NCI-H446 (cell line): ENCODE results near the gene CREG2.

Experiments
- DNase-seq, 2 experiments: peaks; one replicate each; lab custom pipeline; 2025; lab: John Stamatoyannopoulos, UW

Gene CREG2

GRCh38 chr2:101409699-101410098, 22.4 kb upstream of the CREG2 start:
- DNase-seq, result no peak

- no peak for DNase-seq
Measured at GRCh38 chr2:101408925-101409324, 21.6 kb upstream of the CREG2 start.

DNA sequence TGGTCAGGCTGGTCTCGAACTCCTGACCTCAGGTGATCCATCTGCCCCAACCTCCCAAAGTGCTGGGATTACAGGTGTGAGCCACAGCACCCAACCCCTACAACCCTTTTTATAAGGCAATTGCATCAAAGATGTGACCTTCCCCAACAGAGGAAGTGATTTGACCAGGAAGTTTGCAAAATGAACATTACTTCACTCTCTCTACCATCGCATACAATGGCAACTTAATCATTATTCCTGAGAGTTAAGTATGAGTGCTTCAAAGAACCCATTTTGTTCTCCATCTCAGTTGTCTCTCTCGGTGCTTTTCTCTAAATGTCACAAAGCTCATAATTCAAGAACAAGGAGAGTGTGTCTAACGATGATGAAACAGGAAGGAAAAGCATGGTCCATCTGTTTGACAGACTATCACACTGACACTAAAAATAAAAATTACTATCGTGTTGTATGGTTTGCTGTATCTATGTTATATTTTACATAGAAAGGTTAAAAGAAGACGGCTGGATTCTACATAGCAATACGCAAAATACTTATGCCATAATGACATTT, 18.1 kb upstream of the CREG2 start:
- no peak for DNase-seq

GRCh38 chr2:101403745-101404144, 16.4 kb upstream of the CREG2 start:
- DNase-seq, result no peak

- DNase-seq, result no peak
Measured at GRCh38 chr2:101402630-101403029, 15.3 kb upstream of the CREG2 start.

- DNase-seq, result no peak
Measured at GRCh38 chr2:101401906-101402305, 14.6 kb upstream of the CREG2 start.

DNA sequence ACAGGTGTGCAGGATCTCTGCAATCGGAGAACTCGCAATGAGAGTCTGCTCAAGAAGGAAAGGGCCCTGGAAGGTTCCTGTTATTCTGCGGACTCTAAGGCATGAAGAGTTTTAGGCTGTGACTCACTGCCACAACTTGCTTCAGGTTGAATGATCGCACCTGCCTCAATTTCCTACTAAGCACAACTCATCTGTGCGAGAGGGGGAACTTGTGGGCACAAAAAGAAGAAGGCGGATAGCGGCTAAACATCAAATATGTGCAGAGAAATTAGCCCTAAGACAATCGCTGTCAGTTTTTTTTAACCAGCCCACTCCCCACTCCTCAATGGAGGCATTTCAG, 14.0 kb upstream of the CREG2 start:
- DNase-seq, result no peak

- DNase-seq, result no peak
Measured at GRCh38 chr2:101400506-101401325, 13.4 kb upstream of the CREG2 start.

GRCh38 chr2:101400048-101400447, 12.7 kb upstream of the CREG2 start:
- no peak for DNase-seq

GRCh38 chr2:101399021-101399799, 11.9 kb upstream of the CREG2 start:
- no peak for DNase-seq

DNA sequence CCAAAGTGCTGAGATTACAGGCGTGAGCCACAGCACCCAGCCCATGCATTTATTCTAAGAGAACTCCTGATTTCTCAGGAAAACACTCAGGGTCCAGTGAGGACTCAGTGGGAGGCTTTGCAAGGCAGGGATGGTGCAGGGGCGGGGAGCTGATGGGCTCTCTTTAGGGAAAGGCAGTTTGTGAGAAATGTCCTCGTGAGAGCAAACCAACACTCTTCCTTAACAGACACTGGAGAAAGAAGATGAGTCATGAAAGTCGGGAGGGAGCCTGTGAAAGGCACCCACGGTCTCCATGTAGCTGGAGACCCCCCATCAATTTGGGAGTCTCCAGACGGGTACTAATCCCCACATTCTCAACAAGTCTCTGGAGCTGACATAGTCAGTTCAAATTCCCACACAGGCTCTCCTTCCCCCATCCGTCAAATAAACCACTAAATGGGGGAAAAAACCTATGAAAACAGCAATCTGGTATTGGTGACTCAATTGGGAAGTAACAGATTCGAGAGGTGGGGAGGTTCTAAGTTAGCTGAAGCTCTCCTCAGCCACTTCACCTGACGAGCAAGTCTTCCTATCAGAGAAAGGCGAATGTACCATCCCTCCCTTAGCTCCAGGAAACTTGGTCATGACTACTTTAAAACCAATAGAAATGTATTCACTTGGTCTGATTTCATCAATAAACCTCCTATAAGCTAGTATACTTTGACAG, 11.0 kb upstream of the CREG2 start:
- DNase-seq, result no peak

DNA sequence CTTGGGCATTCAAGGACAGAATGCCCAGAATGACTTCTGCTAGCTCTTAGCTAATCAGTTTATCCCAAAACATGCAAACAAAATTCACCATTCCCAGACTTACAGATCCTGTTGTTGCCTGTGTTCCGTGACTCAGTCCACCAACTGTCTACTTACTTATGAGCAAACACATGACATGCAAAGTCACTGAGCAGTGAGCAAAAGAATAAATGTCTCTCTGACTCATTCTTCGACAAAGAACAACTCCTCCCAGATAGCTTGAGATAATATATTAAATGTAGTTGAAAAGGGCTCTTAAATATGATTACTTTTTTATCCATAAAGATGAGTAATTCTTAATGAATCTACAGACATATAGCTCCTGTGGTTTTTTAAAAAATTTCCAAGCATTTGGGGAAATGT, 9.0 kb upstream of the CREG2 start:
- no peak for DNase-seq

DNA sequence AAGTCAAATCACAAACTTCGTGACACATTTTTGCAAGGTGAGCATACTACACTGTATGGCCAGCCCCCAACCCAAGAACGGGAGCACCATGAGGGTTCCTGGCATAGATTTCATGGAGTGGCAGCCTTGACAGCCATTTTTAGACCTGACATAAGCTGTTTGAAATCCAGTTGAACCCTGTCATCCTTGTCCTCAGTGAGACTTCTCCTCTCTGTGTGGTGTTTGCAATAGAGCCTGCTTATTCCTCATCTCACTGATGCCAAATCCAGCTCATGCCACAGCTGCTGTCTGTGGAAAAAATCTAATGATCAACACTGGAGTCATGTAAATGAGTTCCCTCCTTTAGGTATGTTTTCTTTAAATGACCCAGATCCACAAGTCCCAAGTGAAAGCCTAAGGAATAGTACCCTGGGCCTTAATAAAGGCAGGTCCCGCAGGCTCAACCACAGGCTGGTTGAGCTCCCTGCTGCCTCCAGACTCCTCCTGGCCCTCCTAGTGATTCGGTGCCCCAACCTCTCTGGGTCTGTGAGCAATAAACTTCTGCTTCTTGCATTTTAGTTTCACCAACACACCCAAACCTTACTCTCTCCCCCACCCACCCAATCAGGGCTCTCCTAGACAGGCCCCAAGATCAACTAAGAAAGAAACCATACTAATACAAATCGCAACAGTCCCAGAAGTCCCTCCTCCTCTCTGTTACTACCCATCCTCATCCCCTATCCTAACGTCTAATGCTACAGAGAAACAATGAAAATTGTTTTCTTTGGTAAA, 8.4 kb upstream of the CREG2 start:
- DNase-seq, result no peak

DNA sequence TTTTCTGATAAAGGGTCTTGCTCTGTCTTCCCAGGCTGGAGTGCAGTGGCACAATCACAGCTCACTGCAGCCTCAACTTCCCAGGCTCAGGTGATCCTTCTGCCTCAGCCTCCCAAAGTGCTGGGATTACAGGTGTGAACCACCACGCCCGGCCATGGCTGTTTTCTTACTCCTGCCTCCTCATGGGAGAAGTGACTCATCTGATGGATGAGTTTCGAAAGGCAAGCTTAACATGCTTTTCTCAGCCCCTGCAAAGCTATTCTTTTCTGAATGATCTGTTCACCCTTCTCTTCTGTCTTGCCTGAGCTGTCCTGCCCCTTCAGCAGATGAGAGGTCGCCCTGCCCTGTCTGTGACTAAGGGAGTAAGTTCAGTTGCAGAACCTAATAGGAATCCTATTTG, 929 bp upstream of the CREG2 start:
- DNase-seq, result no peak

DNA sequence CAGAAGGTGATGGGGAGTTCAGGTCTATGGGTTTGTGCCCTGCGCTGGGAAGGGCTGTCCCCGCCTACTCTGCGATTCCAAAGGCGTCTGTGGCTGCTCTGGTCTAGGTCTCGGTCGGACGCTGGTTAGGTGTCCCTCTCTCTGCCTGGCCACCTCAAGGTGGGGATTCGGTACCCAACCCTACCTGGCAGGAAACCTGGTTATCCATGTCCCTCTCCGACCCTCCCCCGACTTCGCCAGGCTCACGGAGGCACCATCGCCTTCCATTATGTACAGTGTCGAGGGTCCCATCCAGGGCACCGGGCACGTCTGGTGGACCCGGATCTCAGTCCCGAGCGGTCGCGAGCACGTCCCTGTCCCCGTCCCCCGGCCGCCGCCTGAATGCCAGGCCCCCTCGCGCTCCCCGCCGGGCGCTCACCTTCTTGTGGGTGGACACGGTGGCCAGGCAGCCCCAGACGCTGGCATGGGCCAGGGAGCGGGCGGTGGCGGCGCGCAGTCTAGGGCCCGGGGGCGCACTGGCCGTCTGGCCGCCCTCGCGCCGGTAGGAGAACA, 628 bp downstream of the CREG2 start:
- DNase-seq, result no peak

DNA sequence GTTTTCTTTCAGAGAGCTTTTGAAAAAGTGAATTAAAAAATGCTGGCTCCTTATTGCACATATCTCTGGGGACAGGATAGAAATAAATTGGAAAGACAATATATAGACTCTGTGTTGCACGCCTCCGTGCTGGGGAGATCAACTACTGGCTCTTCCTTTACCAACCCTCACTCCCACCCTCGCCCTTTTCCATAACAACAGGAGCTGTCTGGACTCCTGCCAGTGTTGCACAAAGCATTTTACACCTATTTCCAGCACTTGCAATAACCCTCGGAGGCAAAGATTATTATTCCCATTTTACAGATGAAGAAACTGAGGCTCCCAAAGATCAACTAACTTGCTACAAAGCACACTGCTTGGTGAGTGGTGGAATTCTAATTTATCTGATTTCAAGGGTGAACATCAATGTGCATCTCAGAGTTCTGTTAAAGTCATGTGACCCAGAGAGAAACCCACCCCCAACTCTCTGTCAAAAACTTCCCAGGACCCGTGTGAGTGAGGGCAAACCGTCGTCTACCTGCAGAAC, 4.2 kb downstream of the CREG2 start:
- DNase-seq, result no peak

DNA sequence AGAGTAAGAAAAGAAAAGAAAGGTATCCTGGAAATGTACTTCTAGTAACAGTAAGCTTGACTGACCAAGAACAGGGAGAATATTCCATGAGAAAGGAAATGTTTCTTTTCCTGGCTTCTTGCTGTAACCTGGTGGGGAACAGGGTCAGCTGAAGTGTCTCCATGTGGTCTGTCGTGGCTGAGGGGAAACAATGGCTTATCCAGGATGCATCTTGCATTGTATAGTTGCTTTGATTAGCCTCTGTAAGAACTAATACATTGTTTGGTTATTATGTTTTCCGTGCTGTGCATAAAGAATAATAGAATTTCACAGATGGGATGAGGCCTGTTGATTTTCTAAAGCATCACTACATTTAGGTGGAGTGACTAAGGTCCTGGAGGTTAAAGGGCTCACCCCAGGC, 4.9 kb downstream of the CREG2 start:
- DNase-seq, result no peak

DNA sequence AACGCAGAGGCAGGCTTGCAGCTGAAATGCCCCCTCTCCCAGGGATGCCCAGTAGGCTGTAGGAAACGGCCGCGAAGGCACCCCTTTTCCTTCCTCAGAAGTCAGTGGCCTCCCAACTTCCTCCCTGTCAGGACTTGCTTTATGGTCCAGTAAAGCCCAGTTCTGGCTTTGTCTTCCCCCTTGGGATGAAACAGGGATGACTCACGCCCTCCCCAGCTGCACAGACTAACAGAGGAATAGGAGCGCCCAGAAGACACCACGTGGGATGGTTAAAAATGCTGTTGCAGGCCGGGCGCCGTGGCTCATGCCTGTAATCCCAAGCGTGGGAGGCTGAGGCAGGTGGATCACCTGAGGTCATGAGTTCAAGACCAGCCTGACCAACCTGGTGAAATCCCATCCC, 6.9 kb downstream of the CREG2 start:
- no peak for DNase-seq

GRCh38 chr2:101379091-101379490, 8.2 kb downstream of the CREG2 start:
- no peak for DNase-seq

DNA sequence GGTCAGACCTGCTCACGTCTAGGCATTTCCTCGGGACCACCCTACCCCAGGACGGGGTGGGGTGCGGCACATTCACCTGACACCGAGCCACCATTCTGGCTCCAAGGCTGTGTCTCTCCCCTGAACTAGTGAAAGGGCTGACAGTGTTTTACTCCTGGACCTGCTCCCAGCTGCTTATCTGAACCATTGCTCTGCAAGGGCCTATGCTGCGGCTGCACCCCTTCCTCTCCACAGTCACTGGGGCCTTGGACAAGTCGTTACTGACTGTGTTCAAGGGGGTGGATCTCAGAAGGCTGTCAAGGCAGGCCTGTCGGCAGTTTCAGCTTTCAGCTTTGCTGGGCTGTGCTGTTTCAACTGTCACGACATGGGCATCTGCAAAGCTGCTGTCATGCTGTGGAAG, 11.7 kb downstream of the CREG2 start:
- DNase-seq, result no peak

DNA sequence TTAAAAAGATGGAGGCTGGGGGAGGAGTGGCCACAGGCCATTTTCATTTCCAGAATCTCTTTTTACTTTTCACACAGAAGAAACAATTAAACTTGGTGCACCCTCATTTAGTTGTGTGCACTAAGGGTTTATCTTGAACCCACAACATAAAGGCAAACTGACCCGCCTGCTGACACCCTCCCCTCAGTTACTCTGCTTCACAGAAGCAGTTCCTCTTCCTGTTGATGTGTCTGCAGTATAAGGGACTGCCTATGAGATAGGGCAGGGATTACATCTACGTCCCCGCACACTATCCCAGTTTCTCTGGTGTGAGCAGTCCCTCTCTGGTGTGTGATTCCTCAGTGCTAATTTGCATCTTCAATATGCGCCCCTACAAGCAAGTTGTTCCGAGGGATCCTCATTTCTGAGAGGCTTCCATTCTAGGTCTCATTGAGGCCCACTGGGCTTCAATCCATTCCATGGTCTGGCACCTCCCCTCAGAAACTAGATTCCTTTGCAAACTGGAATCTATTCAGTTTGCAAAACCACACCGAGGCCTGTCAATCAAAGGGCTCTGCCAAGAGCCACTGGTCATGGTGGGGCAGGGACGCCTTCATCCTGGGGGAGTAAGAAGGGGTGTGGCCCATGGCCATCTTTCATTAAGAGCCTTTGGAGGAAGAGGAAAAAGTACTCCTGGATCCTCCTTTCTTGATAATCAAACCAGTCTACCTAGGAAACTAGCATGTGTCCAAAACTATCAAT, 12.3 kb downstream of the CREG2 start:
- DNase-seq, result no peak
